ENCODE results near the gene CASS4. TPM values are rescaled to one million over a fixed set of nuclear protein-coding genes. Genes with fewer than 3 reads are reported as not detected.
A peak's percentile ranks its signal among the peaks of the same experiment; 100 is the strongest.

Gene CASS4
- total and polyA plus RNA-seq, 9 of the 15 experiments (the other 6 are each of a cell fraction or from before 2014, with no cell fraction given): 8.1 to 53.8 (median 26.7) TPM

- peak; percentile 61 for TF ChIP-seq ZNF407 (IDR thresholded peaks at IDR 0.05; ENCODE audit: low read depth)
- no peak for TF ChIP-seq FOXP1 (CRISPR knock-in tag; IDR thresholded peaks at IDR 0.05)
- peak; percentile 88 for TF ChIP-seq ZEB2 (IDR thresholded peaks at IDR 0.05)
- TF ChIP-seq SIN3A (IDR thresholded peaks at IDR 0.05; ENCODE audit: borderline replicate concordance in 2 of 2, control insufficient read depth in 1 of 2, low read depth in 2 of 2, low read length in 2 of 2): peak in 1 of 2 experiments; percentile 65; a peak in 2 of 4 replicates
- TF ChIP-seq ZNF639 (CRISPR knock-in tag; conservative IDR thresholded peaks at IDR 0.05 in 1 of 2, IDR thresholded peaks at IDR 0.05 in 1 of 2): peak in 1 of 2 experiments; percentile 78; a peak in 2 of 4 replicates
- TF ChIP-seq TRIM28 (IDR thresholded peaks at IDR 0.05): 0 out of 2 replicates have a peak, but pooled peaks have one; percentile 48
- no peak for TF ChIP-seq NR2F6 (CRISPR knock-in tag; IDR thresholded peaks at IDR 0.05)
- no peak for TF ChIP-seq ELK3 (CRISPR knock-in tag; IDR thresholded peaks at IDR 0.05)
- TF ChIP-seq TAF15 (IDR thresholded peaks at IDR 0.05; ENCODE audit: low read depth, low read length): no peak
- no peak for TF ChIP-seq ZKSCAN3 (CRISPR knock-in tag; IDR thresholded peaks at IDR 0.05)
- no peak for TF ChIP-seq DIDO1 (tag; IDR thresholded peaks at IDR 0.05; ENCODE audit: low read depth)
- peak; percentile 56; the same call in 1 of the 2 replicates for TF ChIP-seq ESRRA (IDR thresholded peaks at IDR 0.05; ENCODE audit: borderline replicate concordance, low read depth)
- no peak for TF ChIP-seq ZNF23 (CRISPR knock-in tag; IDR thresholded peaks at IDR 0.05)
- TF ChIP-seq SRSF3 (IDR thresholded peaks at IDR 0.05; ENCODE audit: insufficient read depth, low read length): no peak
- TF ChIP-seq RAD51 (IDR thresholded peaks at IDR 0.05; ENCODE audit: borderline replicate concordance, low read depth): peak; percentile 83
- no peak for TF ChIP-seq ID3 (CRISPR knock-in tag; IDR thresholded peaks at IDR 0.05)
- 0 out of 2 replicates have a peak, but pooled peaks have one; percentile 40 for TF ChIP-seq ID3 (tag; IDR thresholded peaks at IDR 0.05)
Measured at GRCh38 chr20:56362833-56363413, 49.1 kb upstream of the CASS4 start (continued).
